GM12891 (cell line): ENCODE measurements around the gene APOL3.

ENCODE experiments used
- PAX5 ChIP-seq: IDR thresholded peaks from 2 replicates; pipeline ENCODE4 v1.6.1; 2011; ENCODE audit warnings: low read length, moderate library complexity, mild to moderate bottlenecking; ENCODE audit not compliant: insufficient read depth, severe bottlenecking
- POLR2A ChIP-seq: IDR thresholded peaks from 2 replicates; pipeline ENCODE4 v1.6.1; 2011; ENCODE audit warnings: low read depth, low read length, control low read depth
- POLR2AphosphoS5 ChIP-seq: IDR thresholded peaks from 2 replicates; pipeline ENCODE4 v1.6.1; 2011; ENCODE audit warnings: low read depth, low read length, control low read depth
- POU2F2 ChIP-seq: IDR thresholded peaks from 2 replicates; pipeline ENCODE4 v1.6.1; 2011; ENCODE audit warnings: low read depth, mild to moderate bottlenecking, control low read depth, low read length, moderate library complexity
- SPI1 ChIP-seq: IDR thresholded peaks from 2 replicates; pipeline ENCODE4 v1.6.1; 2011; ENCODE audit warnings: low read depth, low read length, control low read depth
- TAF1 ChIP-seq: IDR thresholded peaks from 2 replicates; pipeline ENCODE4 v1.6.1; 2011; ENCODE audit warnings: low read depth, low read length, control low read depth

GRCh38 chr22:36171941-36172340 is 11.4 kb upstream of the APOL3 start:
- TF ChIP-seq POLR2A (no peak), TAF1 (no peak), SPI1 (no peak), POLR2AphosphoS5 (no peak), PAX5 (no peak), POU2F2 (no peak)
